Stimulated activated CD4-positive, alpha-beta T cell treated with anti-CD3 and anti-CD28 coated beads, TNF-alpha, amount 100 ng/mL, for 1 hour (primary cell): Measurements from ENCODE around the gene PRDM11.

Experiments used
- DNase-seq, 3 donors: peaks; one replicate each; pipeline ENCODE4 v3.0.0-alpha.2; 2020; ENCODE audit warnings: low read depth in 3 of 3, low spot score in 1 of 3

The PRDM11 gene

GRCh38 chr11:45156741-45157140, 10.3 kb downstream of the PRDM11 start:
- DNase-seq: no peak

GRCh38 chr11:45157247-45158209, 11.1 kb downstream of the PRDM11 start:
- no peak for DNase-seq

GRCh38 chr11:45158210-45158731, 11.8 kb downstream of the PRDM11 start:
- no peak for DNase-seq

GRCh38 chr11:45158891-45159605, 12.6 kb downstream of the PRDM11 start:
- DNase-seq: no peak

- no peak for DNase-seq
Observed at GRCh38 chr11:45159781-45160365, 13.4 kb downstream of the PRDM11 start.

- DNase-seq: no peak
Observed at GRCh38 chr11:45161252-45162063, 15.0 kb downstream of the PRDM11 start.

- DNase-seq: no peak
Observed at GRCh38 chr11:45162064-45162375, 15.6 kb downstream of the PRDM11 start.

- no peak for DNase-seq
Observed at GRCh38 chr11:45162916-45163879, 16.8 kb downstream of the PRDM11 start.

- DNase-seq: no peak
Observed at GRCh38 chr11:45163956-45164575, 17.6 kb downstream of the PRDM11 start.

- DNase-seq: no peak
Observed at GRCh38 chr11:45165386-45165785, 18.9 kb downstream of the PRDM11 start.

GRCh38 chr11:45165806-45166603, 19.6 kb downstream of the PRDM11 start:
- no peak for DNase-seq

GRCh38 chr11:45166604-45166897, 20.1 kb downstream of the PRDM11 start:
- no peak for DNase-seq

- no peak for DNase-seq
Observed at GRCh38 chr11:45167283-45167682, 20.8 kb downstream of the PRDM11 start.

- DNase-seq: no peak
Observed at GRCh38 chr11:45168366-45169130, 22.1 kb downstream of the PRDM11 start.

- no peak for DNase-seq
Observed at GRCh38 chr11:45169310-45170072, 23.1 kb downstream of the PRDM11 start.

- no peak for DNase-seq
Observed at GRCh38 chr11:45170484-45170883, 24.0 kb downstream of the PRDM11 start.

- DNase-seq: no peak
Observed at GRCh38 chr11:45171550-45171949, 25.1 kb downstream of the PRDM11 start.
